HepG2 (cell line): Measurements from ENCODE around the gene ZNRF3. TPM values are rescaled to one million over a fixed set of nuclear protein-coding genes. Genes with fewer than 3 reads are reported as not detected.

Experiments used
- AHDC1 ChIP-seq: sonication (generic); formaldehyde crosslinking; IDR thresholded peaks from 2 replicates; pipeline ENCODE4 v1.5.1; 2020; ENCODE audit warnings: mild to moderate bottlenecking, missing genetic modification reagents, borderline replicate concordance
- ARNT ChIP-seq: fragments of 450-650 bp; IDR thresholded peaks from 2 replicates; pipeline ENCODE4 v1.6.1; 2017
- ATF7 ChIP-seq, 2 experiments: fragments of 450-650 bp in 1 of 2; sonication (generic) in 1 of 2; formaldehyde crosslinking in 1 of 2; IDR thresholded peaks; 2 replicates each; pipeline versions ENCODE4 v1.4.0 to v1.6.1; 2016 to 2020; ENCODE audit warnings: antibody characterized with exemption in 1 of 2, mild to moderate bottlenecking in 1 of 2, missing genetic modification reagents in 1 of 2
- DPF2 ChIP-seq: sonication (generic); formaldehyde crosslinking; IDR thresholded peaks from 2 replicates; pipeline ENCODE4 v1.4.0; 2020; ENCODE audit warnings: mild to moderate bottlenecking, low read depth, missing genetic modification reagents, borderline replicate concordance
- MEIS1 ChIP-seq: sonication (generic); formaldehyde crosslinking; IDR thresholded peaks from 2 replicates; pipeline ENCODE4 v1.9.0; 2021; ENCODE audit warnings: mild to moderate bottlenecking, missing genetic modification reagents, moderate library complexity, borderline replicate concordance
- ZKSCAN1 ChIP-seq: fragments of 150-350 bp; IDR thresholded peaks from 2 replicates; pipeline ENCODE4 v1.6.1; 2014; ENCODE audit warnings: low read length
- ZNF382 ChIP-seq: sonication (generic); formaldehyde crosslinking; IDR thresholded peaks from 2 replicates; pipeline ENCODE4 v1.5.0; 2020; ENCODE audit warnings: missing genetic modification reagents, mild to moderate bottlenecking, borderline replicate concordance
- ZNF576 ChIP-seq: sonication (generic); formaldehyde crosslinking; IDR thresholded peaks from 2 replicates; pipeline ENCODE4 v1.4.0; 2020; ENCODE audit warnings: mild to moderate bottlenecking, missing genetic modification reagents
- ZNF644 ChIP-seq: IDR thresholded peaks from 2 replicates; pipeline ENCODE4 v1.6.1; 2016; ENCODE audit warnings: low read depth
- ZNF768 ChIP-seq: sonication (generic); formaldehyde crosslinking; IDR thresholded peaks from 2 replicates; pipeline ENCODE4 v1.4.0; 2020; ENCODE audit warnings: missing genetic modification reagents
- ZNF772 ChIP-seq: sonication (generic); formaldehyde crosslinking; IDR thresholded peaks from 2 replicates; pipeline ENCODE4 v1.5.0; 2020; ENCODE audit warnings: mild to moderate bottlenecking, missing genetic modification reagents
- ZSCAN30 ChIP-seq: sonication (generic); formaldehyde crosslinking; IDR thresholded peaks from 2 replicates; pipeline ENCODE4 v1.5.0; 2020; ENCODE audit warnings: mild to moderate bottlenecking, missing genetic modification reagents
- polyA plus RNA-seq, 8 experiments: library from polyadenylated mRNA; depleted of rRNA in 3 of 8; stranded (reverse) in 7 of 8; unstranded in 1 of 8; fragments of >200 nt; fragmentation: Illumina TruSeq in 4 of 8; extraction: Trizol in 4 of 8; gene quantifications; 2 replicates each; pipeline versions ENCODE4 v1.2.1 to v1.2.3, GENCODE V29; 2011 to 2016; ENCODE audit warnings: low read depth in 4 of 8, missing spikeins in 1 of 8, mixed read lengths in 1 of 8; ENCODE audit not compliant: insufficient read depth in 1 of 8
- total RNA-seq, 5 experiments: library from RNA; depleted of rRNA; stranded (reverse); fragments of >200 nt; fragmentation: Illumina TruSeq; extraction: Trizol; gene quantifications; 2 replicates each; pipeline ENCODE4 v1.2.3, GENCODE V29; 2016; ENCODE audit warnings: low read depth in 1 of 5
- TF ChIP-seq, protein P1 (sequence below), 2 experiments: IDR thresholded peaks; 2 replicates each; pipeline ENCODE4 v1.6.1; 2011 to 2012; ENCODE audit warnings: low read length in 2 of 2, borderline replicate concordance in 1 of 2, low read depth in 1 of 2, mild to moderate bottlenecking in 1 of 2, moderate library complexity in 1 of 2
- TF ChIP-seq, protein P2 (sequence below): sonication (generic); formaldehyde crosslinking; IDR thresholded peaks from 2 replicates; pipeline ENCODE4 v1.4.0; 2020; ENCODE audit warnings: low read depth, missing genetic modification reagents

The ZNRF3 gene
- total and polyA plus RNA-seq, 2 of the 13 experiments (the other 11 are each of a cell fraction or from before 2014, with no cell fraction given): 20.3 to 36.7 TPM

- TF ChIP-seq AHDC1 (CRISPR knock-in tag): 0 out of 2 replicates have a peak, but pooled peaks have one; percentile 3
- no peak for TF ChIP-seq ZSCAN30
- TF ChIP-seq, protein P1, sequence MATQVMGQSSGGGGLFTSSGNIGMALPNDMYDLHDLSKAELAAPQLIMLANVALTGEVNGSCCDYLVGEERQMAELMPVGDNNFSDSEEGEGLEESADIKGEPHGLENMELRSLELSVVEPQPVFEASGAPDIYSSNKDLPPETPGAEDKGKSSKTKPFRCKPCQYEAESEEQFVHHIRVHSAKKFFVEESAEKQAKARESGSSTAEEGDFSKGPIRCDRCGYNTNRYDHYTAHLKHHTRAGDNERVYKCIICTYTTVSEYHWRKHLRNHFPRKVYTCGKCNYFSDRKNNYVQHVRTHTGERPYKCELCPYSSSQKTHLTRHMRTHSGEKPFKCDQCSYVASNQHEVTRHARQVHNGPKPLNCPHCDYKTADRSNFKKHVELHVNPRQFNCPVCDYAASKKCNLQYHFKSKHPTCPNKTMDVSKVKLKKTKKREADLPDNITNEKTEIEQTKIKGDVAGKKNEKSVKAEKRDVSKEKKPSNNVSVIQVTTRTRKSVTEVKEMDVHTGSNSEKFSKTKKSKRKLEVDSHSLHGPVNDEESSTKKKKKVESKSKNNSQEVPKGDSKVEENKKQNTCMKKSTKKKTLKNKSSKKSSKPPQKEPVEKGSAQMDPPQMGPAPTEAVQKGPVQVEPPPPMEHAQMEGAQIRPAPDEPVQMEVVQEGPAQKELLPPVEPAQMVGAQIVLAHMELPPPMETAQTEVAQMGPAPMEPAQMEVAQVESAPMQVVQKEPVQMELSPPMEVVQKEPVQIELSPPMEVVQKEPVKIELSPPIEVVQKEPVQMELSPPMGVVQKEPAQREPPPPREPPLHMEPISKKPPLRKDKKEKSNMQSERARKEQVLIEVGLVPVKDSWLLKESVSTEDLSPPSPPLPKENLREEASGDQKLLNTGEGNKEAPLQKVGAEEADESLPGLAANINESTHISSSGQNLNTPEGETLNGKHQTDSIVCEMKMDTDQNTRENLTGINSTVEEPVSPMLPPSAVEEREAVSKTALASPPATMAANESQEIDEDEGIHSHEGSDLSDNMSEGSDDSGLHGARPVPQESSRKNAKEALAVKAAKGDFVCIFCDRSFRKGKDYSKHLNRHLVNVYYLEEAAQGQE (IDR thresholded peaks at IDR 0.05; ENCODE audit: borderline replicate concordance in 1 of 2, low read depth in 1 of 2, low read length in 2 of 2): no peak
- TF ChIP-seq ZKSCAN1: no peak
- TF ChIP-seq ZNF644: no peak
- no peak for TF ChIP-seq MEIS1 (CRISPR knock-in tag)
- TF ChIP-seq, protein P2, sequence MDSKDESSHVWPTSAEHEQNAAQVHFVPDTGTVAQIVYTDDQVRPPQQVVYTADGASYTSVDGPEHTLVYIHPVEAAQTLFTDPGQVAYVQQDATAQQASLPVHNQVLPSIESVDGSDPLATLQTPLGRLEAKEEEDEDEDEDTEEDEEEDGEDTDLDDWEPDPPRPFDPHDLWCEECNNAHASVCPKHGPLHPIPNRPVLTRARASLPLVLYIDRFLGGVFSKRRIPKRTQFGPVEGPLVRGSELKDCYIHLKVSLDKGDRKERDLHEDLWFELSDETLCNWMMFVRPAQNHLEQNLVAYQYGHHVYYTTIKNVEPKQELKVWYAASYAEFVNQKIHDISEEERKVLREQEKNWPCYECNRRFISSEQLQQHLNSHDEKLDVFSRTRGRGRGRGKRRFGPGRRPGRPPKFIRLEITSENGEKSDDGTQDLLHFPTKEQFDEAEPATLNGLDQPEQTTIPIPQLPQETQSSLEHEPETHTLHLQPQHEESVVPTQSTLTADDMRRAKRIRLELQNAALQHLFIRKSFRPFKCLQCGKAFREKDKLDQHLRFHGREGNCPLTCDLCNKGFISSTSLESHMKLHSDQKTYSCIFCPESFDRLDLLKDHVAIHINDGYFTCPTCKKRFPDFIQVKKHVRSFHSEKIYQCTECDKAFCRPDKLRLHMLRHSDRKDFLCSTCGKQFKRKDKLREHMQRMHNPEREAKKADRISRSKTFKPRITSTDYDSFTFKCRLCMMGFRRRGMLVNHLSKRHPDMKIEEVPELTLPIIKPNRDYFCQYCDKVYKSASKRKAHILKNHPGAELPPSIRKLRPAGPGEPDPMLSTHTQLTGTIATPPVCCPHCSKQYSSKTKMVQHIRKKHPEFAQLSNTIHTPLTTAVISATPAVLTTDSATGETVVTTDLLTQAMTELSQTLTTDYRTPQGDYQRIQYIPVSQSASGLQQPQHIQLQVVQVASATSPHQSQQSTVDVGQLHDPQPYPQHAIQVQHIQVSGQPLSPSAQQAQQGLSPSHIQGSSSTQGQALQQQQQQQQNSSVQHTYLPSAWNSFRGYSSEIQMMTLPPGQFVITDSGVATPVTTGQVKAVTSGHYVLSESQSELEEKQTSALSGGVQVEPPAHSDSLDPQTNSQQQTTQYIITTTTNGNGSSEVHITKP (CRISPR knock-in tag): no peak
- no peak for TF ChIP-seq ZNF768
- no peak for TF ChIP-seq ZNF772 (CRISPR knock-in tag)
- no peak for TF ChIP-seq DPF2
- no peak for TF ChIP-seq ZNF382 (CRISPR knock-in tag)
- no peak for TF ChIP-seq ZNF576 (CRISPR knock-in tag)
- TF ChIP-seq ARNT: no peak
- no peak for TF ChIP-seq ATF7 (IDR thresholded peaks at IDR 0.05)
- no peak for TF ChIP-seq ATF7 (CRISPR knock-in tag; IDR thresholded peaks at IDR 0.05)
Measured at GRCh38 chr22:29073618-29074275, 190.4 kb downstream of the ZNRF3 start (continued).
